DMS 273 (cell line): ENCODE data around the gene LRRC17.

Experiments used
- DNase-seq: peaks from one replicate; lab custom pipeline; 2025; ENCODE audit not compliant: unreplicated experiment; lab: John Stamatoyannopoulos, UW

LRRC17 gene

GRCh38 chr7:102985176-102985783, 72.5 kb downstream of the LRRC17 start:
- DNase-seq = no peak

- no peak for DNase-seq
These were observed 75.3 kb downstream of the LRRC17 start for GRCh38 chr7:102988088-102988487.

GRCh38 chr7:102988631-102989560, 76.1 kb downstream of the LRRC17 start:
- DNase-seq = no peak

GRCh38 chr7:102990642-102991041, 77.8 kb downstream of the LRRC17 start:
- no peak for DNase-seq

- DNase-seq = no peak
These were observed 78.3 kb downstream of the LRRC17 start for GRCh38 chr7:102991077-102991539.

- DNase-seq = peak; percentile 58
These were observed 78.9 kb downstream of the LRRC17 start for GRCh38 chr7:102991540-102992214.

GRCh38 chr7:102992509-102992937, 79.7 kb downstream of the LRRC17 start:
- DNase-seq = peak; percentile 51

- peak; percentile 87 for DNase-seq
These were observed 80.3 kb downstream of the LRRC17 start for GRCh38 chr7:102992938-102993717.

GRCh38 chr7:102993718-102994029, 80.9 kb downstream of the LRRC17 start:
- no peak for DNase-seq

- DNase-seq = peak; percentile 29
These were observed 81.8 kb downstream of the LRRC17 start for GRCh38 chr7:102994567-102994966.
